Measurements from ENCODE around the gene USPL1. TPM values are rescaled to one million over a fixed set of nuclear protein-coding genes. Genes with fewer than 3 reads are reported as not detected.

Gene USPL1
- total and polyA plus RNA-seq, 3 donors from 2014 or later, result 36.0 to 52.0 (median 36.4) TPM

DNA sequence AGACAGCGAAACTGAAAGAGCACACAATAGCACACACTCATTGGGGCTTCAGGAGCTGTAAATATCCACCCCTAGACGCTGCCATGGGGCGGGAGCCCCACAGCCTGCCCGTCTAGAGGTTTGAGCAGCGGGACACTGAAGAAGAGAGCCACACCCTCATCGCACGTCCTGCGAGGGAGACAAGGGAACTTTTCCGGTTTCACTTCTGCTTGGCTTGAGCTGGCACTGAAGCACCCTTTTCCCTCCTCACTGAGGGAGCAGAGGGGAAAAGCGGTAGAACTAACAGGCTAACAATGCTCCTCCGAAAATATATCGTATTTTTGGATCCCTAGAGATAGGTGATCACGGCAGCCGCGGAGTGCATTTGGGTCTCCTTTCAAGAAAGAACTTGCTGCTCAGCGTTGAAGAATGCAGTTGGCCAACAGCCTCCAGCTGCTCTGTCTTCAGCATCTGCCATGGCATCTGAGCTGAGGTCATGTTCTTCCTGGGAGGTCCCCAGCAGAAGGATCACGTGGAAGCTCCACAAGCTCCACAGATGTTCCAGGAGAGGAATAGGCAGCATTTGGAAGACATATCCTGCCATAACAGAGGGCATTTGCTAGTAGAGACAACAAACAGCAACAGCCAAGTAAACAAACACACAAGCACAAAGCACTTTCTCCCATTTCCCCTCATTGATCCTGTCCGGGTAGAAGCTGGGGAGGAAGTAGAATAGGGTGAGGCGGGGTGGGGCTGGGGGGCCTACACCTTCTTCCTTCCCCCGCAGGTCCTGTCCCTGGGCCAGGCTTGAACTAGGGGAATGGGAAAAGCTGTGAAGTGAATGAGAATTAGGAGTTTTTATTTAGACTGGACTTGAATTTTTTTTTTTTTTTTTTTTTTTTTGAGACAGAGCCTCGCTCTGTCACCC lies 72.8 kb downstream of the USPL1 start:
- Histone ChIP-seq H3K27ac (peak overlapping the region; percentile 21 to 50), H3K36me3 (ENCODE audit: low read depth, missing control alignments) (no peaks in the 10 kb centered on the region), H3K27me3 (no peaks in the 10 kb centered on the region), H3K9me3 (no peaks in the 10 kb centered on the region), H3K4me1 (peaks cover 4% of the 10 kb centered on the region), H3K4me3 (peak overlapping the region; percentile 29 to 49)
- DNase-seq, result peak; percentile 63
- TF ChIP-seq, protein P1, sequence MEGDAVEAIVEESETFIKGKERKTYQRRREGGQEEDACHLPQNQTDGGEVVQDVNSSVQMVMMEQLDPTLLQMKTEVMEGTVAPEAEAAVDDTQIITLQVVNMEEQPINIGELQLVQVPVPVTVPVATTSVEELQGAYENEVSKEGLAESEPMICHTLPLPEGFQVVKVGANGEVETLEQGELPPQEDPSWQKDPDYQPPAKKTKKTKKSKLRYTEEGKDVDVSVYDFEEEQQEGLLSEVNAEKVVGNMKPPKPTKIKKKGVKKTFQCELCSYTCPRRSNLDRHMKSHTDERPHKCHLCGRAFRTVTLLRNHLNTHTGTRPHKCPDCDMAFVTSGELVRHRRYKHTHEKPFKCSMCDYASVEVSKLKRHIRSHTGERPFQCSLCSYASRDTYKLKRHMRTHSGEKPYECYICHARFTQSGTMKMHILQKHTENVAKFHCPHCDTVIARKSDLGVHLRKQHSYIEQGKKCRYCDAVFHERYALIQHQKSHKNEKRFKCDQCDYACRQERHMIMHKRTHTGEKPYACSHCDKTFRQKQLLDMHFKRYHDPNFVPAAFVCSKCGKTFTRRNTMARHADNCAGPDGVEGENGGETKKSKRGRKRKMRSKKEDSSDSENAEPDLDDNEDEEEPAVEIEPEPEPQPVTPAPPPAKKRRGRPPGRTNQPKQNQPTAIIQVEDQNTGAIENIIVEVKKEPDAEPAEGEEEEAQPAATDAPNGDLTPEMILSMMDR (IDR thresholded peaks at IDR 0.05), result no peak
- WGBS, 2 donors, result 20 to 33% methylated on average over 21 of the region's 21 CpGs
- intact Hi-C loops (cut with DNase I; ENCODE audit: low total_unique reads), result no loop called here

DNA sequence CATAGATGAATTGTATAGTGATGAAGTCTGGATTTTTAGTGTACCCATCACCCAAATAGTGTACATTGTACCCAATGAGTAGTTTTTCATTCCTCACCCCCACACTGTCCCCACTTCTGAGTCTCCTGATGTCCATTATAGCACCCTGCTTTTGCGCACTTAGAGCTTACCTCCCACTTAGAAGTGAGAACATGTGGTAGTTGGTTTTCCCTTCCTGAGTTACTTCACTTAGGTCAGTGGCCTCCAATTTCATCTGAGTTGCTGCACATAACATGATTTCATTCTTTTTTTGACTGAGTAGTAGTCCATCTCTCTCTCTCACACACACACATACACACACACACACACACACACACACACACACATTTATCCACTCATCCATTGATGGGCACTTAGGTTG lies 74.4 kb downstream of the USPL1 start:
- H3K27me3 ChIP-seq, result no peaks in the 10 kb centered on the region
- no peaks in the 10 kb centered on the region for H3K36me3 ChIP-seq (ENCODE audit: low read depth, missing control alignments)
- WGBS, 2 donors, result 71 to 100% methylated on average over 1 of the region's 1 CpG
- H3K4me1 ChIP-seq, result peaks cover 4% of the 10 kb centered on the region
- H3K4me3 ChIP-seq, result no peak overlapping the region
- intact Hi-C loops (cut with DNase I; ENCODE audit: low total_unique reads), result no loop called here
- H3K27ac ChIP-seq, result no peak overlapping the region
- DNase-seq, result no peak
- H3K9me3 ChIP-seq, result no peaks in the 10 kb centered on the region
- no peak for TF ChIP-seq POLR2A (IDR thresholded peaks at IDR 0.05)
- TF ChIP-seq, protein P1 (IDR thresholded peaks at IDR 0.05), result no peak

DNA sequence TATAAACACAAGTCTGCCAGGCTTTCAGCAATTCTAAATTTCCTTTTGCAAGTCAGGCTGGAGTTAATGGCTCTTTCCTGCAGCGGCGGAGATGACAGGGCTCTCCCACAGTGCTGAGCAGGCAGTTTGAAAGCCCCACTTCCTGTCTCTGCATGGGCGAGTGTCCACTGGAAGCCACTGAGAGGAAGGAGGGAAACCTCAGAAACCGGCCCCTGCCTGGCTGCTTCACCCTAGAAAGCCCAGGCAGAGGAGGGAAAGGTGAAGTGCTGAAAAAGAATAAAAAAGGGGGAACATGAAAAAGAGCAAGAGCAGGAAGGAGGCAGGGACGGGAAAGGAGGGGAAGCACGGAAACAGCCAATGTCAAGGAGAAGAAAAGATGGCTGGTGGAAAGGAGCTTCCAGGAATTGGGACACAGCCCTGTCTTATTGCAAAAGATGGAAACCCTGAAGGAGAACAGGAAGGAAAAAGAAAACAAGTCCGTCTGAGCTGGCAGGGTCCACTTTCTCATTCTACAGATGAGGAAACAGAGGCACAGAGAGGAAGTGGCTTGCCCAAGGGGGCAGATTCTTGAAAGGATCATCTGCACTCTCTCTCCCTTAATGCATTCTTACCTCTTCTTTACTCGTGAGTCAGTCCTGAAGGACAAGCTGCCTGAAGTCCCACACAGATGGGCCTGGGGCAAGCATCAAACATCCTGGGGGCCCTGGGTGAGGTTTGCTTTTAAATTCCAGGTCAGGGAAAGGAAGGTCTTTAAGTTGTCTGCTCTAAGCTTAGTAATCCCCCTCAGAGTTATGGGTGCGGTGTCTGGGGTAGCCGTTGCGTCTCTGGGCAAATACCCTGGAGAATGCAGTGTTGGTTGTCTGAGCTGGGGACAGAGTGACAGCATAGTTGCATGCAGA lies 78.8 kb downstream of the USPL1 start:
- H3K4me3 ChIP-seq, result no peak overlapping the region
- WGBS, 2 donors, result 43 to 47% methylated on average over 11 of the region's 11 CpGs
- TF ChIP-seq, protein P1 (IDR thresholded peaks at IDR 0.05), result no peak
- no peak for TF ChIP-seq POLR2A (IDR thresholded peaks at IDR 0.05)
- H3K36me3 ChIP-seq (ENCODE audit: low read depth, missing control alignments), result no peaks in the 10 kb centered on the region
- no peaks in the 10 kb centered on the region for H3K27me3 ChIP-seq
- intact Hi-C loops (cut with DNase I; ENCODE audit: low total_unique reads), result no loop called here
- no peaks in the 10 kb centered on the region for H3K9me3 ChIP-seq
- no peak for DNase-seq
- no peak overlapping the region for H3K27ac ChIP-seq
- H3K4me1 ChIP-seq, result peaks cover 11% of the 10 kb centered on the region

DNA sequence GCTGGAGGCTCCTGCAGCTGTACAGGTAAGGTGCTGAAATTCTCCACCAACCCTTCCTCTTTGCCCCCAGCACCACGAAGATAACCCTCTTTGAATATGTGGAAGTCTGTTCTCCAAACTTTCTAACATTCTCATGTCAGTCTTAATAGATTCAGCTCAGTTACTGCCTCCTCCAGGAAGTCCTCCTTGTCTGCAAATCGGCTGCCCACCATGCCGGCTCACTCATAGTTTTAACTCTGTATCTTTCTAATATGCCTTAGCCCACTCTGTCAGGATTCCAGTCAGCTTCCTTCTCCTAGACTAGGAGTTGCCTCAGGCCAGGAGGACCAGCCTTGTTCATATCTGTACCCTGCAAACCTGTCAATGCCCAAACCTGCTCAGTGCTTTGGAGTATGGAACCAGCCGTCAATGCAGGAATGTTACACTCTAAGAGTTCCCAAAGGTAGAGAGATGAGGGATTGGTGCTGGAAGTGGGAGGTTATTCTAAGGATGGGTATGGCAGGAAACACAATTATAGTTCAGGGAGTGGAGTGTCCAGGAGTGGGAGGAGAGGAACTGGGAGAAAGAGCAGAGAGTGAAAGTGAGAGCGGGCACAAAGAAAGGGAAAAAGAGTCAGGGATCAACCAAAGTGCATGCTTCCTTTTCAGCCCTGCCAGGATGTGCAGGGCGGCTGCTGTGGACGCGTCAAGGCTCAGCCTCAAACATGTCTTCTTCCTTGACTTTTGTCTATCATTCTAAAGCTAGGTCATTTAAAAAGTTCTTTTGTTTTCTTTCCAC lies 79.6 kb downstream of the USPL1 start:
- no peaks in the 10 kb centered on the region for H3K36me3 ChIP-seq (ENCODE audit: low read depth, missing control alignments)
- H3K9me3 ChIP-seq, result no peaks in the 10 kb centered on the region
- peaks cover 11% of the 10 kb centered on the region for H3K4me1 ChIP-seq
- H3K27ac ChIP-seq, result no peak overlapping the region
- no peaks in the 10 kb centered on the region for H3K27me3 ChIP-seq
- no peak for DNase-seq
- TF ChIP-seq POLR2A (IDR thresholded peaks at IDR 0.05), result no peak
- TF ChIP-seq, protein P1 (IDR thresholded peaks at IDR 0.05), result no peak
- 55 to 67% methylated on average over 8 of the region's 8 CpGs for WGBS, 2 donors
- H3K4me3 ChIP-seq, result no peak overlapping the region
- intact Hi-C loops (cut with DNase I; ENCODE audit: low total_unique reads), result no loop called here

Data from testis (tissue), 3 donors.